Measurements from ENCODE around the gene TECR. TPM values are rescaled to one million over a fixed set of nuclear protein-coding genes. Genes with fewer than 3 reads are reported as not detected.

Gene TECR
- total RNA-seq, 1 donor from 2014 or later, result 20.0 TPM

GRCh38 chr19:14507704-14508542 lies 21.5 kb upstream of the TECR start:
- FAIRE-seq (no peak), DNase-seq (ENCODE audit: low read depth) (peak; percentile 80)
- TF ChIP-seq CTCF (IDR thresholded peaks at IDR 0.05; ENCODE audit: insufficient read depth, low read length, severe bottlenecking), result no peak
- Histone ChIP-seq H3K27me3 (ENCODE audit: control insufficient read depth, insufficient read depth, low read length) (no peaks in the 10 kb centered on the region), H3K4me3 (ENCODE audit: low read depth, low read length) (no peak overlapping the region), H3K36me3 (ENCODE audit: control insufficient read depth, insufficient read depth, low read length) (no peaks in the 10 kb centered on the region)

- TF ChIP-seq CTCF (IDR thresholded peaks at IDR 0.05; ENCODE audit: insufficient read depth, low read length, severe bottlenecking), result no peak
- FAIRE-seq (no peak), DNase-seq (ENCODE audit: low read depth) (peak; percentile 76)
- H3K27me3 ChIP-seq (ENCODE audit: control insufficient read depth, insufficient read depth, low read length), result no peaks in the 10 kb centered on the region
- H3K4me3 ChIP-seq (ENCODE audit: low read depth, low read length), result no peak overlapping the region
- peaks cover 8% of the 10 kb centered on the region for H3K36me3 ChIP-seq (ENCODE audit: control insufficient read depth, insufficient read depth, low read length)
These were observed 18.8 kb upstream of the TECR start for GRCh38 chr19:14510311-14511228.

DNA sequence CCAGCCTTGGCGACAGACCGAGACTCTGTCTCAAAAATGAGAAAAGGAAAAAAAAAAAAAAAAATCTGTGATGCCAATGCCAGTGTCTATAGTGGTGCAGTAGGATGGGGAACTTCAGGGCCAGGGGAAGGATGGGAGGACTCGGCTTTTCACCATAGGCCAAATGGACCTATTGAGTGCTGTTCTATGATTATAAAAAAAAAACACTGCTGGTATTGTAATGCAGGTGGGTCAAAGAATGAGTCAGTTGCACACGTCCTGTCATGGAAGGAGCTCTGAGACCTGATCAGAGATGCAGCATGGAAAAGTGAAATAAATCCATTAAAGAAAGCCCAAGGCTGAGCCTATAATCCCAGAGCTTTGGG lies 18.2 kb upstream of the TECR start:
- FAIRE-seq (no peak), DNase-seq (ENCODE audit: low read depth) (peak; percentile 54)
- H3K27me3 ChIP-seq (ENCODE audit: control insufficient read depth, insufficient read depth, low read length), result no peaks in the 10 kb centered on the region
- H3K36me3 ChIP-seq (ENCODE audit: control insufficient read depth, insufficient read depth, low read length), result peaks cover 14% of the 10 kb centered on the region
- no peak for TF ChIP-seq CTCF (IDR thresholded peaks at IDR 0.05; ENCODE audit: insufficient read depth, low read length, severe bottlenecking)
- H3K4me3 ChIP-seq (ENCODE audit: low read depth, low read length), result no peak overlapping the region

GRCh38 chr19:14512406-14512961 lies 16.9 kb upstream of the TECR start:
- FAIRE-seq, result no peak
- Histone ChIP-seq H3K4me3 (ENCODE audit: low read depth, low read length) (no peak overlapping the region), H3K27me3 (ENCODE audit: control insufficient read depth, insufficient read depth, low read length) (no peaks in the 10 kb centered on the region), H3K36me3 (ENCODE audit: control insufficient read depth, insufficient read depth, low read length) (peaks cover 21% of the 10 kb centered on the region)
- TF ChIP-seq CTCF (IDR thresholded peaks at IDR 0.05; ENCODE audit: insufficient read depth, low read length, severe bottlenecking), result no peak
- DNase-seq (ENCODE audit: low read depth), result no peak

- peaks cover 21% of the 10 kb centered on the region for H3K36me3 ChIP-seq (ENCODE audit: control insufficient read depth, insufficient read depth, low read length)
- no peak for TF ChIP-seq CTCF (IDR thresholded peaks at IDR 0.05; ENCODE audit: insufficient read depth, low read length, severe bottlenecking)
- FAIRE-seq, result no peak
- no peaks in the 10 kb centered on the region for H3K27me3 ChIP-seq (ENCODE audit: control insufficient read depth, insufficient read depth, low read length)
- no peak overlapping the region for H3K4me3 ChIP-seq (ENCODE audit: low read depth, low read length)
- DNase-seq (ENCODE audit: low read depth), result no peak
These were observed 15.1 kb upstream of the TECR start for GRCh38 chr19:14514215-14514863.

Data from bronchial epithelial cell (primary cell).